K562 (cell line): ENCODE results near the gene GCC1. TPM values are rescaled to one million over a fixed set of nuclear protein-coding genes. Genes with fewer than 3 reads are reported as not detected.

Experiments
- AFF1 ChIP-seq, 2 experiments: fragments of 450-650 bp; IDR thresholded peaks; 2 replicates each; pipeline ENCODE4 v1.6.1; 2018; ENCODE audit warnings: mild to moderate bottlenecking in 2 of 2, low read depth in 1 of 2; ENCODE audit not compliant: partially characterized antibody in 2 of 2
- BCOR ChIP-seq: fragments of 450-650 bp; IDR thresholded peaks from 2 replicates; pipeline ENCODE4 v1.6.1; 2016
- BRF1 ChIP-seq: IDR thresholded peaks from 3 replicates; pipeline ENCODE4 v1.6.1; 2011; ENCODE audit warnings: borderline replicate concordance, mild to moderate bottlenecking; ENCODE audit not compliant: insufficient read length; ENCODE audit errors: extremely low read depth
- C11orf30 ChIP-seq: fragments of 450-650 bp; IDR thresholded peaks from 2 replicates; pipeline ENCODE4 v1.6.1; 2016; ENCODE audit warnings: low read depth, mild to moderate bottlenecking
- CREB1 ChIP-seq, 2 experiments: sonication (generic) in 1 of 2; formaldehyde crosslinking in 1 of 2; IDR thresholded peaks; 2 replicates each; pipeline versions ENCODE4 v1.6.1 to v1.8.0; 2012 to 2022; ENCODE audit warnings: inconsistent platforms in 1 of 2, mild to moderate bottlenecking in 1 of 2, missing genetic modification reagents in 1 of 2, moderate library complexity in 1 of 2
- FOXO4 ChIP-seq: fragments of 450-650 bp; formaldehyde crosslinking; IDR thresholded peaks from 2 replicates; pipeline ENCODE4 v1.4.0; 2020; ENCODE audit warnings: mild to moderate bottlenecking, moderate library complexity
- NUFIP1 ChIP-seq: fragments of 450-650 bp; IDR thresholded peaks from 2 replicates; pipeline ENCODE4 v1.6.1; 2018; ENCODE audit not compliant: partially characterized antibody
- OTX1 ChIP-seq: fragments of 450-650 bp; formaldehyde crosslinking; IDR thresholded peaks from 2 replicates; pipeline ENCODE4 v1.4.0; 2022; ENCODE audit warnings: mild to moderate bottlenecking
- POLR2H ChIP-seq: IDR thresholded peaks from 2 replicates; pipeline ENCODE4 v1.6.1; 2016; ENCODE audit warnings: missing genetic modification characterization, low read depth, mild to moderate bottlenecking, control low read depth, missing compliant biosample characterization, moderate library complexity
- ZBTB2 ChIP-seq: fragments of 450-650 bp; IDR thresholded peaks from 2 replicates; pipeline ENCODE4 v1.6.1; 2016; ENCODE audit warnings: antibody characterized with exemption
- ZMIZ1 ChIP-seq, 2 experiments: fragments of 150-350 bp in 1 of 2; IDR thresholded peaks; 2 replicates each; pipeline ENCODE4 v1.6.1; 2012 to 2016; ENCODE audit warnings: low read depth in 2 of 2, low read length in 2 of 2, mild to moderate bottlenecking in 1 of 2, moderate library complexity in 1 of 2
- ZNF134 ChIP-seq: fragments of 250-450 bp; sonication (Bioruptor Pico); conservative IDR thresholded peaks from 2 replicates; pipeline ENCODE4 v1.4.0; 2020
- ZNF239 ChIP-seq: fragments of 250-450 bp; sonication (Bioruptor Pico); IDR thresholded peaks from 2 replicates; pipeline ENCODE4 v1.4.0; 2020; ENCODE audit warnings: mild to moderate bottlenecking
- polyA plus RNA-seq, 8 experiments: library from polyadenylated mRNA; depleted of rRNA in 4 of 8; stranded (reverse) in 5 of 8; unstranded in 3 of 8; fragments of >200 nt; fragmentation: Nextera tagmentation in 2 of 8; fragmentation: Illumina TruSeq in 1 of 8; extraction: Ambion mirVana in 2 of 8; extraction: Trizol in 1 of 8; gene quantifications; 2 replicates each; pipeline versions ENCODE4 v1.2.1 to v1.2.3, GENCODE V29; 2011 to 2014; ENCODE audit warnings: inconsistent platforms in 1 of 8, missing spikeins in 1 of 8
- total RNA-seq, 7 experiments: library from RNA; depleted of rRNA in 6 of 7; stranded (reverse); fragments of >200 nt in 6 of 7; fragmentation: Illumina TruSeq in 2 of 7; extraction: Trizol in 2 of 7; gene quantifications; 2 replicates each; pipeline versions ENCODE4 v1.2.1 to v1.2.3, GENCODE V29; 2011 to 2021; ENCODE audit warnings: low replicate concordance in 1 of 7

Gene GCC1
- total and polyA plus RNA-seq, 9 of the 15 experiments (the other 6 are each of a cell fraction or from before 2014, with no cell fraction given) = 1.9 to 19.8 (median 10.9) TPM

- no peak for TF ChIP-seq FOXO4
- 0 out of 2 replicates have a peak, but pooled peaks have one; percentile 36 for TF ChIP-seq ZNF134 (CRISPR knock-in tag)
- no peak for TF ChIP-seq BRF1
- TF ChIP-seq C11orf30 = no peak
- TF ChIP-seq ZMIZ1 (IDR thresholded peaks at IDR 0.05; ENCODE audit: low read depth in 2 of 2, low read length in 2 of 2) = no peak
- TF ChIP-seq NUFIP1 = no peak
- TF ChIP-seq AFF1 (IDR thresholded peaks at IDR 0.05; ENCODE audit: low read depth in 1 of 2, partially characterized antibody in 2 of 2) = no peak
- 0 out of 2 replicates have a peak, but pooled peaks have one; percentile 27 for TF ChIP-seq OTX1 (CRISPR knock-in tag)
- TF ChIP-seq CREB1 (IDR thresholded peaks at IDR 0.05) = peak; percentile 54; the same call in 1 of the 2 replicates
- no peak for TF ChIP-seq CREB1 (CRISPR knock-in tag; IDR thresholded peaks at IDR 0.05)
- no peak for TF ChIP-seq ZNF239 (CRISPR knock-in tag)
- TF ChIP-seq BCOR = peak; percentile 53; the same call in 1 of the 2 replicates
- TF ChIP-seq ZBTB2 = 0 out of 2 replicates have a peak, but pooled peaks have one; percentile 58
- TF ChIP-seq POLR2H (tag) = no peak
Measured at GRCh38 chr7:127588697-127589482, 3.5 kb upstream of the GCC1 start (continued).
